CD14-positive monocyte (primary cell): ENCODE data around the gene GPC6. TPM values are rescaled to one million over a fixed set of nuclear protein-coding genes. Genes with fewer than 3 reads are reported as not detected.

ENCODE experiments used
- DNase-seq, 3 donors: peaks; one replicate each; pipeline ENCODE4 v3.0.0-alpha.2; 2011 to 2022
- H2AFZ ChIP-seq: 2 replicates; pipeline ENCODE4 v1.6.0; 2012; ENCODE audit warnings: mild to moderate bottlenecking, low read depth, low read length, inconsistent platforms; ENCODE audit not compliant: insufficient read depth, poor library complexity, severe bottlenecking
- H3K27ac ChIP-seq, 2 donors: 1 replicate in 1 of 2; 2 replicates in 1 of 2; pipeline ENCODE4 v1.5.1; 2012 to 2013; ENCODE audit warnings: low read length in 2 of 2, control low read depth in 1 of 2, inconsistent platforms in 1 of 2, low read depth in 1 of 2, mild to moderate bottlenecking in 1 of 2
- H3K27me3 ChIP-seq, 2 donors: one replicate each; pipeline versions ENCODE4 v1.6.0 to v1.6.1; 2011 to 2013; ENCODE audit warnings: low read length in 2 of 2; ENCODE audit not compliant: control insufficient read depth in 2 of 2, insufficient read depth in 2 of 2
- H3K36me3 ChIP-seq, 2 donors: replicated peaks in 1 of 2; 1 replicate in 1 of 2; 2 replicates in 1 of 2; pipeline versions ENCODE4 v1.5.1 to v1.6.1; 2012 to 2013; ENCODE audit warnings: low read length in 2 of 2, control low read depth in 1 of 2, inconsistent platforms in 1 of 2, mild to moderate bottlenecking in 1 of 2; ENCODE audit not compliant: insufficient read depth in 2 of 2, control insufficient read depth in 1 of 2
- H3K4me1 ChIP-seq, 2 donors: 1 replicate in 1 of 2; 2 replicates in 1 of 2; pipeline versions ENCODE4 v1.5.1 to v1.6.1; 2012 to 2013; ENCODE audit warnings: low read length in 2 of 2, control low read depth in 1 of 2, inconsistent platforms in 1 of 2, mild to moderate bottlenecking in 1 of 2, moderate library complexity in 1 of 2; ENCODE audit not compliant: insufficient read depth in 2 of 2, control insufficient read depth in 1 of 2
- H3K4me2 ChIP-seq: replicated peaks from 2 replicates; pipeline ENCODE3; 2012; ENCODE audit warnings: low read length, moderate library complexity, mild to moderate bottlenecking; ENCODE audit not compliant: poor library complexity, severe bottlenecking; ENCODE audit errors: extremely low read depth
- H3K4me3 ChIP-seq, 3 experiments: fragments of 200-600 bp in 1 of 3; sonication (generic) in 1 of 3; replicated peaks in 1 of 3; 1 replicate in 2 of 3; 2 replicates in 1 of 3; pipeline ENCODE4 v1.5.1; 2011 to 2013; ENCODE audit warnings: low read length in 3 of 3, mild to moderate bottlenecking in 3 of 3, control low read depth in 2 of 3, low read depth in 2 of 3, inconsistent platforms in 1 of 3, moderate library complexity in 1 of 3
- H3K79me2 ChIP-seq: 2 replicates; pipeline ENCODE4 v1.6.0; 2012; ENCODE audit warnings: mild to moderate bottlenecking, control low read depth, inconsistent platforms, low read length, moderate library complexity; ENCODE audit not compliant: insufficient read depth
- H3K9ac ChIP-seq: 2 replicates; pipeline ENCODE4 v1.6.0; 2017; ENCODE audit warnings: low read length, mild to moderate bottlenecking; ENCODE audit not compliant: insufficient read depth, poor library complexity, severe bottlenecking
- H3K9me3 ChIP-seq, 2 donors: replicated peaks in 1 of 2; 1 replicate in 1 of 2; 2 replicates in 1 of 2; pipeline versions ENCODE4 v1.5.1 to v1.6.1; 2012 to 2013; ENCODE audit warnings: low read length in 2 of 2, control low read depth in 1 of 2; ENCODE audit not compliant: control insufficient read depth in 1 of 2, insufficient read depth in 1 of 2
- H4K20me1 ChIP-seq: 2 replicates; pipeline ENCODE4 v1.6.0; 2012; ENCODE audit warnings: mild to moderate bottlenecking, low read length, control low read depth, moderate library complexity; ENCODE audit not compliant: insufficient read depth
- H3K27ac Mint-ChIP-seq, 7 donors: one replicate each; pipeline ENCODE4 v1.8.0; 2020; ENCODE audit warnings: mild to moderate bottlenecking in 7 of 7, mixed read lengths in 7 of 7, moderate library complexity in 6 of 7, inconsistent platforms in 2 of 7
- H3K27me3 Mint-ChIP-seq, 3 donors: one replicate each; pipeline ENCODE4 v1.8.0; 2021 to 2022; ENCODE audit warnings: low read depth in 3 of 3, mild to moderate bottlenecking in 3 of 3, mixed read lengths in 3 of 3, moderate library complexity in 3 of 3, inconsistent platforms in 1 of 3
- H3K36me3 Mint-ChIP-seq, 2 donors: one replicate each; pipeline ENCODE4 v1.8.0; 2020; ENCODE audit warnings: mixed read lengths in 2 of 2, inconsistent platforms in 1 of 2, mild to moderate bottlenecking in 1 of 2
- H3K4me1 Mint-ChIP-seq: one replicate; pipeline ENCODE4 v1.8.0; 2020; ENCODE audit warnings: mild to moderate bottlenecking, mixed read lengths
- H3K4me3 Mint-ChIP-seq, 2 donors: one replicate each; pipeline ENCODE4 v1.8.0; 2020; ENCODE audit warnings: mild to moderate bottlenecking in 2 of 2, mixed read lengths in 2 of 2, moderate library complexity in 1 of 2
- H3K9me3 Mint-ChIP-seq, 7 donors: one replicate each; pipeline ENCODE4 v1.8.0; 2020 to 2022; ENCODE audit warnings: mixed read lengths in 7 of 7, mild to moderate bottlenecking in 6 of 7, moderate library complexity in 6 of 7, inconsistent platforms in 2 of 7
- WGBS: methylation state at CpG from one replicate; pipeline ENCODE4 v1.1.5; 2013; ENCODE audit warnings: missing lambda C conversion rate; ENCODE audit not compliant: insufficient coverage; 5-methylcytosine and 5-hydroxymethylcytosine counted together
- intact Hi-C, 2 donors: fragments of 100-400 bp; cut with micrococcal nuclease; formaldehyde crosslinking; loops; one replicate each; pipeline versions ENCODE4 v1.15.0 to v1.15.1; 2023
- polyA plus RNA-seq, 3 donors: library from polyadenylated mRNA; depleted of rRNA in 1 of 3; unstranded in 2 of 3; stranded (reverse) in 1 of 3; fragments of 300-500 nt in 2 of 3; fragments of >200 nt in 1 of 3; fragmentation: Illumina TruSeq in 2 of 3; gene quantifications; 1 replicate in 2 of 3; 2 replicates in 1 of 3; pipeline ENCODE4 v1.2.3, GENCODE V29; 2012 to 2021
- TF ChIP-seq, protein P1 (sequence below): fragments of 200-600 bp; IDR thresholded peaks from one replicate; pipeline ENCODE4 v1.8.0; 2022; ENCODE audit warnings: antibody characterized with exemption, mild to moderate bottlenecking

Gene GPC6
- polyA plus RNA-seq, 3 donors: not detected

DNA sequence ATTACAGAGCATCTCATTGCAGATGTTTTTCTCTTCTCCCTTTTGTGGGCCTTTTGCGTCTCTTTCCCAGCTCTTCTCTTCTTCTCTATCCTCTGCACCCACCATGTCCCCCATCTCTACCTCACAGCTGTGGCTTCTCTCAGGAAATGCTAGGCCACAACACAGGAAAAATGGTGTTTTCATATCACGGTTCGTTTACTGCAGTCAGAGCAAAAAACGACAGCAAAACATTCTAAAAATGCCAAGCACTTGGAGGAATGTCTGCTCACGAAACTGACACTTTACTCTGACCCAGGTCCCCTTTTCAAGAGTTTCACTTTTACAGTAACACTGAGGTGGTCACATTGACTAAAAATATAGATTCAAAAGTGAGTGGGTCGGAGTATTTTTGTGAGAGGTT, 1100.7 kb downstream of the GPC6 start:
- Histone ChIP-seq H3K79me2 (no peaks in the 10 kb centered on the region), H4K20me1 (no peaks in the 10 kb centered on the region), H3K9ac (no peak overlapping the region), H3K27ac (no peak overlapping the region), H3K4me1 (peaks cover 0 to 23% of the 10 kb centered on the region in 2 donors), H3K4me3 (no peak overlapping the region), H3K36me3 (no peaks in the 10 kb centered on the region), H3K9me3 (no peaks in the 10 kb centered on the region), H3K27me3 (no peaks in the 10 kb centered on the region), H3K4me2 (no peak overlapping the region), H2AFZ (peak overlapping the region; percentile 51)
- WGBS: 0% methylated on average over 2 of the region's 6 CpGs
- TF ChIP-seq, protein P1, sequence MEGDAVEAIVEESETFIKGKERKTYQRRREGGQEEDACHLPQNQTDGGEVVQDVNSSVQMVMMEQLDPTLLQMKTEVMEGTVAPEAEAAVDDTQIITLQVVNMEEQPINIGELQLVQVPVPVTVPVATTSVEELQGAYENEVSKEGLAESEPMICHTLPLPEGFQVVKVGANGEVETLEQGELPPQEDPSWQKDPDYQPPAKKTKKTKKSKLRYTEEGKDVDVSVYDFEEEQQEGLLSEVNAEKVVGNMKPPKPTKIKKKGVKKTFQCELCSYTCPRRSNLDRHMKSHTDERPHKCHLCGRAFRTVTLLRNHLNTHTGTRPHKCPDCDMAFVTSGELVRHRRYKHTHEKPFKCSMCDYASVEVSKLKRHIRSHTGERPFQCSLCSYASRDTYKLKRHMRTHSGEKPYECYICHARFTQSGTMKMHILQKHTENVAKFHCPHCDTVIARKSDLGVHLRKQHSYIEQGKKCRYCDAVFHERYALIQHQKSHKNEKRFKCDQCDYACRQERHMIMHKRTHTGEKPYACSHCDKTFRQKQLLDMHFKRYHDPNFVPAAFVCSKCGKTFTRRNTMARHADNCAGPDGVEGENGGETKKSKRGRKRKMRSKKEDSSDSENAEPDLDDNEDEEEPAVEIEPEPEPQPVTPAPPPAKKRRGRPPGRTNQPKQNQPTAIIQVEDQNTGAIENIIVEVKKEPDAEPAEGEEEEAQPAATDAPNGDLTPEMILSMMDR: no peak
- Mint-ChIP-seq H3K36me3 (no peaks in the 10 kb centered on the region), H3K27me3 (peaks cover 0 to 1% (median 0%) of the 10 kb centered on the region in 3 donors), H3K27ac (peak overlapping the region in 1 of 7 donors; percentile 14), H3K4me1 (peaks cover 5% of the 10 kb centered on the region), H3K4me3 (no peak overlapping the region), H3K9me3 (no peaks in the 10 kb centered on the region)
- no peak for DNase-seq
- intact Hi-C loops: no loop called here

DNA sequence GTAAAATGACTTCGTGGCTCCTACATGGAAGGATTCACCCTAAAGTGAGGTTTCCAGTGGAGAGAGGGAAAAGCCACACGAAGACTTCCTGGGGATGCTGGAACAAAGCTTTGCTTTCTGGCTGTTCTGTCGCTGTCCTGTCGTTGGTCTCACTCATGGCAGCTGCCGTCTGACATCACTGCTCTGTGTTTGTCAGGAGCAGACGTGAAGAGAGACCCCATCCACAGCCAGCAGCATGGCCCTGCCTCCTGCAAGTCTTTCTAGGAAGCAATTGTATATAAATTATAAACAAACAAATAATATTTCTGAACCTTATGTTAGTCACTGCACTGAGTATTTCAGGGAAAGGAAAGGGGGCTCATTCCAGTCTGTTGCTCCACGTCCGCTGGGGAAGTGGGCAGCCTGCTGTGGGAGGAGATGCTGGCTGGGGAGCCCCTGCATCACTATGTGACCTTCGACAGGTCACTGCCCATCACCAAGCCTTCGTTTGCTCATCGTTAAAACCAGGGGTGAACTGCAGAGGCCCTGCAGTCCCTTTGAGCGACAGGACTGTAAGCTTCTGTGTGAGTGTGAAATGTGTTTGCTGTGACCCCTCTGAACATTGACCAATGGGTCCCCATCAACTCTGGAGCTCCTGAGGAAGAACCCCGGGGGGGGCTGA, 1101.9 kb downstream of the GPC6 start:
- Histone ChIP-seq H3K27me3 (no peaks in the 10 kb centered on the region), H2AFZ (no peak overlapping the region), H3K4me3 (no peak overlapping the region), H3K4me2 (no peak overlapping the region), H3K4me1 (peaks cover 0 to 23% of the 10 kb centered on the region in 2 donors), H4K20me1 (no peaks in the 10 kb centered on the region), H3K36me3 (no peaks in the 10 kb centered on the region), H3K9me3 (no peaks in the 10 kb centered on the region), H3K27ac (no peak overlapping the region), H3K79me2 (no peaks in the 10 kb centered on the region), H3K9ac (no peak overlapping the region)
- intact Hi-C loops: no loop called here
- WGBS: 95% methylated on average over 6 of the region's 13 CpGs
- H3K4me1 Mint-ChIP-seq: peaks cover 2% of the 10 kb centered on the region
- TF ChIP-seq, protein P1: no peak
- no peak overlapping the region for H3K27ac Mint-ChIP-seq
- H3K9me3 Mint-ChIP-seq: no peaks in the 10 kb centered on the region
- no peaks in the 10 kb centered on the region for H3K36me3 Mint-ChIP-seq
- no peak for DNase-seq
- H3K27me3 Mint-ChIP-seq: peaks cover 0 to 1% (median 1%) of the 10 kb centered on the region in 3 donors
- H3K4me3 Mint-ChIP-seq: no peak overlapping the region
